Thoracic aorta (tissue), 2 donors: ENCODE measurements around the gene LGALS9. TPM values are rescaled to one million over a fixed set of nuclear protein-coding genes. Genes with fewer than 3 reads are reported as not detected.
"Not testable (repeated sequence)": the region's sequence is repeated elsewhere in the genome, so short reads cannot be mapped to it uniquely, and the experiment has no call there.

Source experiments
- ATAC-seq: fragments of 150-250 bp; one replicate; pipeline ENCODE4 v1.8.0; 2017; ENCODE audit warnings: low read depth; ENCODE audit not compliant: insufficient number of reproducible peaks, low FRiP score
- DNase-seq: peaks from one replicate; pipeline ENCODE4 v3.0.0-alpha.2; 2020; ENCODE audit warnings: low spot score
- H3K27ac ChIP-seq, 2 donors: fragments of 200-600 bp; sonication (generic); 1 replicate in 1 of 2; 2 replicates in 1 of 2; pipeline ENCODE4 v1.5.1; 2016; ENCODE audit warnings: mild to moderate bottlenecking in 2 of 2, moderate library complexity in 2 of 2
- H3K27me3 ChIP-seq: fragments of 200-600 bp; sonication (generic); replicated peaks from 2 replicates; pipeline ENCODE4 v1.6.0; 2016; ENCODE audit warnings: mild to moderate bottlenecking; ENCODE audit not compliant: insufficient read depth
- H3K36me3 ChIP-seq: fragments of 200-600 bp; sonication (generic); one replicate; pipeline ENCODE4 v1.5.1; 2016
- H3K4me1 ChIP-seq, 2 donors: fragments of 200-600 bp; sonication (generic); 1 replicate in 1 of 2; 2 replicates in 1 of 2; pipeline versions ENCODE4 v1.5.1 to v1.6.0; 2016; ENCODE audit warnings: low read depth in 2 of 2, mild to moderate bottlenecking in 1 of 2; ENCODE audit not compliant: control insufficient read depth in 1 of 2
- H3K4me3 ChIP-seq: fragments of 200-600 bp; sonication (generic); 2 replicates; pipeline ENCODE4 v1.5.1; 2016; ENCODE audit warnings: mild to moderate bottlenecking
- H3K9me3 ChIP-seq: fragments of 200-600 bp; sonication (generic); 2 replicates; pipeline ENCODE4 v1.5.1; 2016
- total RNA-seq, 2 donors: library from RNA; depleted of rRNA; stranded (reverse); fragments of >200 nt; gene quantifications; one replicate each; pipeline versions ENCODE4 v1.1.0 to v1.2.3, GENCODE V29; 2016
- TF ChIP-seq, protein P1 (sequence below): fragments of 200-600 bp; sonication (generic); IDR thresholded peaks from one replicate; pipeline ENCODE4 v1.5.1; 2019; ENCODE audit warnings: antibody characterized with exemption

LGALS9 gene
- total RNA-seq, 2 donors from 2014 or later: 34.8 to 77.4 TPM

- no peaks in the 10 kb centered on the region for H3K27me3 ChIP-seq
- ATAC-seq (no peak), DNase-seq (no peak)
- H3K4me1 ChIP-seq: no peaks in the 10 kb centered on the region
- no peaks in the 10 kb centered on the region for H3K36me3 ChIP-seq
- no peak overlapping the region for H3K27ac ChIP-seq
- TF ChIP-seq, protein P1, sequence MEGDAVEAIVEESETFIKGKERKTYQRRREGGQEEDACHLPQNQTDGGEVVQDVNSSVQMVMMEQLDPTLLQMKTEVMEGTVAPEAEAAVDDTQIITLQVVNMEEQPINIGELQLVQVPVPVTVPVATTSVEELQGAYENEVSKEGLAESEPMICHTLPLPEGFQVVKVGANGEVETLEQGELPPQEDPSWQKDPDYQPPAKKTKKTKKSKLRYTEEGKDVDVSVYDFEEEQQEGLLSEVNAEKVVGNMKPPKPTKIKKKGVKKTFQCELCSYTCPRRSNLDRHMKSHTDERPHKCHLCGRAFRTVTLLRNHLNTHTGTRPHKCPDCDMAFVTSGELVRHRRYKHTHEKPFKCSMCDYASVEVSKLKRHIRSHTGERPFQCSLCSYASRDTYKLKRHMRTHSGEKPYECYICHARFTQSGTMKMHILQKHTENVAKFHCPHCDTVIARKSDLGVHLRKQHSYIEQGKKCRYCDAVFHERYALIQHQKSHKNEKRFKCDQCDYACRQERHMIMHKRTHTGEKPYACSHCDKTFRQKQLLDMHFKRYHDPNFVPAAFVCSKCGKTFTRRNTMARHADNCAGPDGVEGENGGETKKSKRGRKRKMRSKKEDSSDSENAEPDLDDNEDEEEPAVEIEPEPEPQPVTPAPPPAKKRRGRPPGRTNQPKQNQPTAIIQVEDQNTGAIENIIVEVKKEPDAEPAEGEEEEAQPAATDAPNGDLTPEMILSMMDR: no peak
- H3K4me3 ChIP-seq: no peak overlapping the region
- H3K9me3 ChIP-seq: no peaks in the 10 kb centered on the region
Measured at GRCh38 chr17:27665549-27665948, 34.6 kb downstream of the LGALS9 start.

GRCh38 chr17:27666270-27666669 is 35.3 kb downstream of the LGALS9 start:
- H3K27me3 ChIP-seq, H3K4me1 ChIP-seq, ATAC-seq, H3K4me3 ChIP-seq, H3K27ac ChIP-seq, H3K36me3 ChIP-seq, DNase-seq, H3K9me3 ChIP-seq: not testable (repeated sequence)

DNA sequence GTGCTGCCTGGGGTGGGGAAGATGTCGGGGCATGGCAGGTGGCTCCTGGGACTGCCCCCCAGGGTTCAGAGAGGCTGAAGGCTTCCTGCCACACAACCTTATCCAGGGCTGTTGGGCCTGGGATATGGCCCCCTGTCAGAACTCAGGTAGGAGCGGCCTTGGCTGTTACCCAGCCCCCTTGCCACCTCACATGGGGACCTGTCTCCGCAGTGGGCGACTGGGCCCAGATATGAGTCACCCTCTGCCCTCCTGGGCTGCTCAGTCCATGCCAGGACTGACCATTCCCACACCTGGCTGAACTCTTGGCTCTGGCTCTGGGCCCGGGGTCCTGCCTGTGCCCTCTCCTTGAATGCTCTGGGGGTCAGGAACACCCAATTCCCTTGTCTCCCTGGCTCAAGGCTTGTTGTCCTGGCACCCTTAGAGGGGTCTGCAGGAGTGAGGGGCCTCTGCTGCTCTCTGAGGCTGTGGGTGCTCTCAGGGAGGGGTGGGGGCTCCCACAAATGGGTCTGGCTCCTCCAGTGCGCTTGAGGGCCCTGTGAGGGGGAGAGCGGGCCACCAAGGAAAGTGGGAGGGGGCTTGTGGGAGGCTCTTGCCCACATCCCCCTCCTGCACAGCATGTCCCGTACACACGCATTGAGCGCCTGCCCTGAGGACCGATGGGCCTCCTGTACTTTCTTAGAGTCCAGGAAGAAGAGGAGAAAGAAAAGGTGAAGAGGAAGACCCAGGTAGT is 36.0 kb downstream of the LGALS9 start:
- ATAC-seq (no peak), DNase-seq (no peak)

DNA sequence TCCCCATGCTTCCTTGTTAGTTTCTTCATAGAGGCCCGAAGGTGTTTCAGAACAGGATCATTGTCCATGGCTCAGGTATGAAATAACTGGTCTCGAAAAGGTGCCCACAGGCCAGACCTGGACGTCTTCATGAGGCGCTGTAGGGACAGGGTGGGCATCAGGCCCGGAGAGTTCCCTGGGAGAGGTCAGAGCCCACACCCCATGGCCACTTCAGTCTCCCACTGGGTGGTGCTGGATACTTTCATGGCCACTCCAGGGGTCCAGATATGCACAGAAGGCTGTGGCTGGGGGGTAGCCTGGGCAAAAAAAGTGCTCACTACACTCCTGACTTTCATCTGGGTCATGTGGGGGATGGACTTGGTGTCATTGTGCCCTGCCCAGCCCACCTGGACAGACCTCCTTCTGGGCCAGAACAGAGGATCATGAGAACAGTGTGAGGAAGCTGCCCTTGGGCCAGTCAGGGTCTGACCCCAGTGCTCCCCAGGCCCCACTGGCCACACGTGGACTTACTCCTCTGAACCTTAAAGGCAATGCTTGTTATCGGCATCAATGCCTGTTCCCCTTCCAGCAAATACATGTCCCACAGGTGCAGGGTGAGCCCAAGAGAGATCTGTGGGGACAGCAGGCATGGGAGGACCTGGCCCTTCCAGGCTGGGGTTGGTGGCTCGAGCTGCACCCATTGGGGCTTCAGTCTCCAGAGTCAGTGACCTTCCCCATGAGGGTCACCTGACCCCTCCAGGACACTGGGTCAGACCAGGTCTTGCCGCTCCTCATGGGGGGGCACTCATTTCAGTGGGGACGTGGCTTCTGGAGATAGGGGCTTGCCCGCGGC is 36.9 kb downstream of the LGALS9 start:
- Histone ChIP-seq H3K27me3 (no peaks in the 10 kb centered on the region), H3K4me3 (no peak overlapping the region), H3K9me3 (no peaks in the 10 kb centered on the region), H3K36me3 (no peaks in the 10 kb centered on the region), H3K4me1 (no peaks in the 10 kb centered on the region), H3K27ac (no peak overlapping the region)
- ATAC-seq: no peak
- TF ChIP-seq, protein P1: no peak
- DNase-seq: no peak

More for the DNA sequence above, 36.0 kb downstream of the LGALS9 start:
- TF ChIP-seq, protein P1: no peak
- Histone ChIP-seq H3K27me3 (no peaks in the 10 kb centered on the region), H3K27ac (no peak overlapping the region), H3K9me3 (no peaks in the 10 kb centered on the region), H3K36me3 (no peaks in the 10 kb centered on the region), H3K4me1 (no peaks in the 10 kb centered on the region), H3K4me3 (no peak overlapping the region)

DNA sequence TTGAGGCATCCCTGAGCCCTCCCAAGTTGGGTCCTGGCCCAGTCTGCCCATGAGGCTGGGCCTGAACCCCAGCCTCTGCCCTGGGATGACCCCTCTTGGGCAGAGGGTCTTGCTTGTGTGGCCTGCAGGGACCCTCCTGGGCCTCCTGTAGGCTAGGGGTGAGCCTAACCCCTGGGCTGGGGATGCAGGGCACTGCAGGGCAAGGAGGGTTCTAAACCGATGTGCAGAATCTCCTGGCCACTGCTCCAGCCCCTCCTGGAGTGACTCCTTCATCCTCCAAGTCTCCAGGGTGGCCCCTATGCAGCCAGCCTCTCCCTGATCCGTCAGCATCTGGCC is 37.5 kb downstream of the LGALS9 start:
- H3K4me1 ChIP-seq: no peaks in the 10 kb centered on the region
- H3K9me3 ChIP-seq: no peaks in the 10 kb centered on the region
- H3K4me3 ChIP-seq: no peak overlapping the region
- TF ChIP-seq, protein P1: no peak
- no peak overlapping the region for H3K27ac ChIP-seq
- no peaks in the 10 kb centered on the region for H3K36me3 ChIP-seq
- DNase-seq: no peak
- H3K27me3 ChIP-seq: no peaks in the 10 kb centered on the region
- no peak for ATAC-seq
